Epithelial cell of prostate (primary cell): ENCODE results near the gene SYP.

Experiments used
- DNase-seq: peaks from one replicate; pipeline ENCODE4 v3.0.0-alpha.2; 2011; ENCODE audit warnings: low read depth, low spot score
- H3K27ac ChIP-seq: fragments of 450-650 bp; 2 replicates; pipeline ENCODE4 v1.5.1; 2017; ENCODE audit warnings: mild to moderate bottlenecking

The SYP gene

GRCh38 chrX:49192722-49193328 lies 7.2 kb downstream of the SYP start:
- no peak for DNase-seq
- no peak overlapping the region for H3K27ac ChIP-seq

GRCh38 chrX:49191574-49192011 lies 8.4 kb downstream of the SYP start:
- H3K27ac ChIP-seq = peak overlapping the region; percentile 72
- DNase-seq = no peak

DNA sequence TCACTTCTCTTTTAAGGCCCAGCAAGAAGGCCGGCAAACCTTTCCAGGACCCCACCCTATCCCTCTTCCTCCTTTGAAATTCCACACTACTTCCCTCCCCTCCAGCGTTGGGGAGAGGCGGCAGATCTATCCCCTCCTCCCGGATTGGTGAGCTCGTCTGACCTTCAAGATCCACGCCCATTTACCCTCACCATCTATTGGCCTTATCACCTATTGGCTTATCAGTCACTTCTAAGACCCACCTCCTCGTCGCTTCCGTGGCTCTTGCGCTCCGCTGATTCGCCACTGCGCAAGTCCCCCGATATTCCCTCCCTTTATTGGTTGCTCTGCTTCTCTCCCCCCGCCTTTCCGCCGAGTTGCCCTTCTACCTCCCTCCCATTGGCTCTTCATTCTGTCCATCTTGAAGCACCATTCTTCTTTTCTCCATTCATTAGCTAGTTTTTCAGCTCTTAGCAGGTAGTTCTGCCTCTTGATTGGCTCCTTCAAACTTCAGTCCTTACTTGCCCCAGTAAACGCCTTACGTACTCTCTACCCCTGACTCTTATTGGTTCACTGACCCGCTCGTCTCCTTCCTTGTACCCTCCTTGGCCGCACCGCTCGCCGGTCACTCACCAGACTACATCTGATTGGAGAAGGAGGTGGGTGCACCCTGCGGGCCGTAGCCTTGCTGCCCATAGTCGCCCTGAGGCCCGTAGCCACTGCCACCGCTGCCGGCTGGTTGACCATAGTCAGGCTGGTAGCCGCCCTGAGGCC lies 9.0 kb downstream of the SYP start:
- DNase-seq = peak; percentile 99
- peak overlapping the region; percentile 90 for H3K27ac ChIP-seq

DNA sequence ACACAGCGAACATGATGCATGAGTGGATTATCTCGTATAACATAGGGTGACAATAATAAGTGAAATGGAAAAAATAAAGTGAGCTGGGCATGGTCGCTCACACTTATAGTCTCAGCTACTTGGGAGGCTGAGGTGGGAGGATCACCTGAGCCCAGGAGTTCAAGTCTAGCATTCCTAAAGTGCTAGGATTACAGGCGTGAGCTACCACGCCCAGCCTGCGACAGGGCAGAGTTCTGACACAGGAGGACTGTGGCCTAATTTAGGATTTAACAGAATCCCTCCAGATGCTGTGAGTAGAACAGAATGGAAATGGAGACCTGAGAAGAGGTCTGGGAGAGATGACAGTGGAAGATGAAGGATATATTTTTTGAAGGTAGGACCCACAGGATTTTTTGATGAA lies 10.4 kb downstream of the SYP start:
- H3K27ac ChIP-seq = peak overlapping the region; percentile 90
- no peak for DNase-seq

GRCh38 chrX:49188468-49189076 lies 11.4 kb downstream of the SYP start:
- peak overlapping the region; percentile 90 for H3K27ac ChIP-seq
- DNase-seq = no peak

- peak overlapping the region; percentile 80 for H3K27ac ChIP-seq
- no peak for DNase-seq
Observed at GRCh38 chrX:49187526-49187925, 12.5 kb downstream of the SYP start.

DNA sequence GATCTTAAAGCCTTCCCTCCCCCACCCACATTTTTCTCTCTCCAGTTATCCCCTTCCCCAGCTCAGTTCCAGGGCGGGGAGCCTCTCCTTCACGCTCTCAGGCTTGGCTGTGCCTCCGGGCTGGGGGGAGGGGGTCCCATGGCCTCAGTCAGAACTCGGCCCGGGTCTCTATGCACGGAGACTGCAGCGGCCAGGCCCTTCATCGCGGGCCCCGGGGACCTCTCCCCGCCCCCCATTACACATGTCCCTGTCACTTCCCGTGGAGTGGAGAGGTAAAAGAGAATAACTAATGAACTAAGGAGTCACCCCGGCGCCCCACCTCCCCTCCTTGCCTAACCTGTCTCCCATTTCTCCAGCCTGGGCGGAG lies 13.0 kb downstream of the SYP start:
- DNase-seq = no peak

DNA sequence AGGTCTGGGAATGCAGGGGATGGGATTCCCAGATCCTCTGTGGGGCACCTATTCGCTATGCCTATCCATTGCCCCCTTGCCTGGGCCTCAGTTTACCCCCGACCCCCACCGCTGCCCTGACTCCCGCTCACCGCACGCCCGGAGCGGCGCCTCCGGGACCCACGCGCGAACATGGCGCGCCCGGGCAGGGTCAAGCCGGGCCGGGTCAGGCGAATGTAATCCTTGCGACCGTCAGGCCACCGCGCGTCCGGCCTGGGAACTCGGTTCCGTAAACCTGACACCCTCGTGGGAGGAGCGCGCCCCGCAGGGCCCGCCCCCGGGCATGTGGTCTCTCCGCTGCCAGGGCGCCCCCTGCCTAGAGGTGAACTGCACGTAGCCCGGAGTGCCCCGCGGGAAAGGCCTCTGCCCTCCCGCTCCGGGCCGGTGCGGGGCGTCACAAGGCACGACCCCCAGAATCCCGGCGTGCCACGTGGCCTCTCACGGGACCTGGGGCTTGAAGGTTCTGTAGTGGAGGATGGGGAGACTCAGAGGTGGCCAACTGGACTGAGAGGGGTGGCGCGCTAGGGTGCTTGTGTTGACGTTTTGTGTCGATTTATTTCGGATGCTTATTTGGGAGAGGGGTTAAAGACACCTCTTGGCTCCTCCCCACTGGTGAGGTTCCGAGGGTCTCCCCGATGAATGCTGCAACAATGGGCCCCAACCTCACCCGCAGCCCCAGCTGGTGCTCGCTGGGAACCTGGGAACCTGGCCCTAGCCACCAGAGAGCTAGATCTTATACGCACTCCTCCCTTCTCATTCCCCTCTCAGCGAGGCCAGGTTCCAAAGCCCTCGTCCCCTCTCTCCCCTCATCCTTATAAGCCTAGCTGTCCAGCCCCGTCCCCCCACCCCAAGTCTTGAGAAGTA lies 13.6 kb downstream of the SYP start, which contains the start of gene PRICKLE3:
Gene PRICKLE3 (minus strand): TSS at position 249 of the 903 bp plus-strand sequence. CDS start 76 bp downstream, at position 173.
- DNase-seq = no peak
- H3K27ac ChIP-seq = peak within 1 kb of the TSS; percentile 80

More for the DNA sequence above, 13.0 kb downstream of the SYP start:
- H3K27ac ChIP-seq = peak overlapping the region; percentile 80

GRCh38 chrX:49184294-49185281 lies 15.4 kb downstream of the SYP start:
- peak; percentile 64 for DNase-seq
- H3K27ac ChIP-seq = peak overlapping the region; percentile 80

- peak overlapping the region; percentile 80 for H3K27ac ChIP-seq
- DNase-seq = no peak
Observed at GRCh38 chrX:49183701-49184281, 16.2 kb downstream of the SYP start.

DNA sequence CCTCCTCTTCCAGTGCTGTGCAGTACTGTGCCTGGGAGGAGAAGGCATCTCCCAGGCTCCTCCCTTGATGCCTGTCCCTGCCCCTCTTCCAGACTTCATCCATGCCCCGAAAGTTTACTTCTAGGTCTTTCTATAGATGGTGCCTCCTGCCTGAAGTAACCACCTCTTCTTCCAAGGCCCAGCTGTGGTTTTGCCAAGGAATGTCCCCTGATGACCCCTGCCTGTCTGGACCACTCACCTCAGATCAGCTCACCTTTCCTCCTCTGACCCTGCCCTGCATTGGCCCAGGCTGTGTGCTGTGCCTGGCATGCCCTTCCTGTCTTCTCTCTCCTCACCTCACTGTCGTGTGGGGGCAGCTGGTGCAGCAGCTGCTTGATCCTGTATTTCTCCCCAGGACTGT lies 20.6 kb downstream of the SYP start:
- DNase-seq = no peak

DNA sequence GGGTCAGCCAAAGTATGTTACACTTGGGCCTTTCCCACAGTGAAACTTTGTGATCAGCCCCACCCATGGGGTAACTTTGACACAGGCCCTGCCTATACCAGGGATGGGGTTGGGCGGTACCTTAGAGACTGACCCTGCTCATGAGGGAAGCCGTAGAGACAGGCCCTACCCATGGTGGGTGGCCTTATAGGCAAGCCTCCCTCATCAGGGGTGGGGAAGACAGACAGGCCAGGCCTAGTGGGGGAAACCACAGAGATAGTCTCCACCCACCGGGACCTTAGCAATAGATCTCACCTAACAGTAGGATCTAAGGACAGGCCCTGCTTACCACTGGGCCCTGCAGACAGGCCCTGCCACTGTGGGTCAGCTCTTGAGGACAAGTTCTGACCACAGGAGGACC lies 21.5 kb downstream of the SYP start:
- DNase-seq = no peak
- H3K27ac ChIP-seq = no peak overlapping the region

More for the DNA sequence above, 20.6 kb downstream of the SYP start:
- no peak overlapping the region for H3K27ac ChIP-seq

- DNase-seq = no peak
Observed at GRCh38 chrX:49177873-49178480, 22.0 kb downstream of the SYP start.

GRCh38 chrX:49177338-49177833 lies 22.6 kb downstream of the SYP start:
- no peak for DNase-seq
- peak overlapping the region; percentile 83 for H3K27ac ChIP-seq

More at GRCh38 chrX:49177873-49178480, 22.0 kb downstream of the SYP start:
- H3K27ac ChIP-seq = peak overlapping the region; percentile 83

DNA sequence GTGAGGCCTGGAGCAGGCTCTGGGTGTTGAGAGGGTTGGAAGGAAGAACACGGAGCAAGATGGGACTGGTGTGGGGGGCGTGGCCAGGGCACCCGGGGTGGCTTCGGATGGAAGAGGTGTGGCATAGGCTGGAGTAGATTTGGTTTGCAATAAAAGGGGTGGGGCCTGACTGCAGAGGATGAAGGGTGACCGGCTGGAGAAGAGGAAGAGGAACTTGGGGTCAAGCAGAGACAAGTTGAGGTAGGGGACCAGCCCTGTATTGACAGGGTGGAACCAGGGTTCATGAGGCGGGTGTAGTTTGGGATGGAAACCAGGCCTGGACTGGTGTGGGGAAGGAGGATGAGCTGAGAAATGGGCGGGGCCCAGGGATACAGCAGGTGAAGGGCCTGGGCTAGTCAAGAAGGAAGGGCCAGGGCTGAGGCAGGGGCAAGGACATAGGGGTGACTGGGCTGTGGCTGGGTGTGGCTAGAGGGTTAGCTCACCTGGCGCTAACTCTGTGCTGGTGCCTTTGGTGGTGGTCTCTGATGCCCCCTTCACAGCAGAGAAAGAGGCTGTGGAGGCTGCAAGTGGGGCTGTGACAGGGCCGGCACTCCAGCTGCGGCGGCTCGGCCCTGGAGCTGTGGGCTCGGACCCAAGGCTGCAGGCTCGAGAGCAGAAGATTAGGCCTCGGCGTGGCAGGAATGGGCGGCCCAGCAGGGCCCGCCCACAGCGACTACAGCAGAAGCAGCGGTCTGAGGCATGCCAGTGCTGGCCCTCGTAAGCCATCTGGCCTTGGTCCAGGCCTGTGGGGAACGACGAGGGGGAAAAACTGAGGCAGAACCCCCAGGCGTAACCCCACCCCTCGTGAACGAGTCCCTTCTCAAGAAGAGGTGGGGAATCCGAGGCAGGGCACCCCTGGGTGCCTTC lies 23.3 kb downstream of the SYP start:
- DNase-seq = no peak
- H3K27ac ChIP-seq = peak overlapping the region; percentile 83

- H3K27ac ChIP-seq = peak overlapping the region; percentile 83
- DNase-seq = no peak
Observed at GRCh38 chrX:49175435-49176274, 24.3 kb downstream of the SYP start.
